UCSD-AML1 (cell line): Measurements from ENCODE around the gene CASQ2.
A peak's percentile ranks its signal among the peaks of the same experiment; 100 is the strongest.
"Not testable (repeated sequence)": the region's sequence is repeated elsewhere in the genome, so short reads cannot be mapped to it uniquely, and the experiment has no call there.

Experiments
- DNase-seq: peaks from one replicate; lab custom pipeline; 2025; ENCODE audit not compliant: unreplicated experiment; lab: John Stamatoyannopoulos, UW

Gene CASQ2

GRCh38 chr1:115781343-115781742, 12.8 kb upstream of the CASQ2 start:
- no peak for DNase-seq

- DNase-seq = not testable (repeated sequence)
Observed at GRCh38 chr1:115780655-115781054, 12.1 kb upstream of the CASQ2 start.

DNA sequence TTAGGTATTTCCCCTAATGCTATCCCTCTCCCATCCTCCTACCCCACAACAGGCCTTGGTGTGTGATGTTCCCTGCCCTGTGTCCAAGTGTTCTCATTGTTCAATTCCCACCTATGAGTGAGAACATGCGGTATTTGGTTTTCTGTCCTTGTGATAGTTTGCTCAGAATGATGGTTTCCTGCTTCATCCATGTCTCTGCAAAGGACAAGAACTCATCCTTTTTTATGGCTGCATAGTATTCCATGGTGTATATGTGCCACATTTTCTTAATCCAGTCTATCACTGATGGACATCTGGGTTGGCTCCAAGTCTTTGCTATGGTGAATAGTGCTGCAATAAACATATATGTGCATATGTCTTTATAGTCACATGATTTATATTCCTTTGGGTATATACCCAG, 10.6 kb upstream of the CASQ2 start:
- DNase-seq = not testable (repeated sequence)

DNA sequence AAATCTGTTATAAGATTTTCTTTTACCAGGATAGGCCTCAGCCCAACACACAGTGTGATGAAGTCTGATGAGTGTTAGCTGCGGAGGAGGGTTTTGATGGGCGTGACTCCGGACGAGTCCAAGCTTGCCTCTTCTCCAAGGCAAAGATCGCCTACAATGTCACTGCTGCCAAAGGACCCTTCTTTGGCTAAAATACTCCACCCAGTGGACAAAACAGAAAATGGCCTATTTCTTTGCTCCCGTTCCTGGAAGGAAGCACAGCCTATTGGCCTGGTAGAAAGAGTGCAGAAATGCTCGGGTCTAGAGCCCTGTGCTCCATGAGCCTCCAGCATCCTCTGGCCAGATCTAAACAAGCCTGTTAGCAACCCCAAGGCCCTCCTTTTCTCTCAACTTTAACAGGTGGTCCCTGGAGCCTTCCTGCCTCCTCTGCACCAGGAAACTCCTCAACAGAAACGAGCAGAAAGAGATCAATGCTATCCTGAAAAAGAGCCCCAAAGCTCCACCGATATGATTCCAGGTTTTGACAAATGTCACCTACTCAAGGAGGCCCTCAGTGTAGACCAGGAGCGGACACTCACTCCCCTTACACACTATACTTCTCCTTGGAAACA, 3.4 kb upstream of the CASQ2 start:
- DNase-seq = peak; percentile 44

- DNase-seq = no peak
Observed at GRCh38 chr1:115771094-115771846, 2.8 kb upstream of the CASQ2 start.

DNA sequence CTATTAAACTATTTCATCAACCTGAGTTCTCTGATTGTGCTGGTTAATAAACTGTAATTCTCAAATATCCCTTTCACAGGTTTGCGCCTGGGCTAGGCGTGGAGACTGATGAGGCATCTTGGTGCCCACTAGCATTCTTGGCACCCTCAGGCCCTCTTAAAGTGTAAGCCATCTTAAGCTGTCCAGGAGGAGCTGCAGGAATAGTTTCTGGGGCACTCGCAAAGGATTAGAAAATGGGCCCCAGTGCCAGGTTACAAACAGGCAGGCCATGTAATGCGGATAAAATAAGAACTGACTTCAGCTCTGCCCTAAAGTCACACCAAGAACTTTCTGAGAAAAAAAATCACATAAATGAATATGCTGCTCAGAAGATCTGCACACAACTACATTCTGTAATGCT, 1.1 kb downstream of the CASQ2 start:
- no peak for DNase-seq

DNA sequence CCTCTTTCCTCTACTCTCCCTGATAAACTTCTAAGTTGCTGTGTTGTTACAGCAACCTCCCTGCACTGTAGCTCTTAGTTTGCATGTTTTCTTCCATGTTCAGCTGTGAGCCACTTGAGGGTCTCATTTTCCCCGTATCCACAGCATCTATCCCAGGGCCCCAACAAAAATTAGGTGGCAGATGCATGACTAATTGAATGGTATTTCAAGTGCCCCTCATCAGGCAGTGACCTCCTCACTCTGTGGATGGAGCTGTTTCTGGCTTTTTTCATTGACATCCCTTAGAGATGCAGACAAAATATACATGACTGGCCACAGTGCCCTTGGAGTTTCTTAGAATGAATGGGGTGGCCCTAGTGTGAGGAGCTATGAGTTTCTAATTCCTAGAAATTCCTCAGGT, 3.4 kb downstream of the CASQ2 start:
- DNase-seq = no peak

DNA sequence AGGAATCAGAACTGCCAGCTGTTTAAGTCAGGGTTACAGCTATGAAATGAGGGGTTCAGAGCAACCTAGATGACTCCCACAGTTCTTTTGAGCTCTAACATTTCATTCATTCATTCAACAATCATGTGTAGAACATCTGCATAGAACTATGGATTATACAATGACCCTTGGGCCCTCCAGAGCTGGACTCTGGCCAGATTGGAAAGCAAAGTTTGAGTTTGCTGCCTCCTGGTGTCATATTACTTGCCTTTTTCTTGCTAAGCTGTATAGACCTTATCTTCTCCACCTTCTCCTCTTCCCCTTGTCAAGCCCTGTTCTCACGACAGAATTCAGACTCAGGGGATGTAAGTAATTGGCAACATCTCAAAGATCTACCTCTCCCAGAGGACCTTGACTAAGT, 4.0 kb downstream of the CASQ2 start:
- no peak for DNase-seq

GRCh38 chr1:115762779-115763178, 5.7 kb downstream of the CASQ2 start:
- no peak for DNase-seq

DNA sequence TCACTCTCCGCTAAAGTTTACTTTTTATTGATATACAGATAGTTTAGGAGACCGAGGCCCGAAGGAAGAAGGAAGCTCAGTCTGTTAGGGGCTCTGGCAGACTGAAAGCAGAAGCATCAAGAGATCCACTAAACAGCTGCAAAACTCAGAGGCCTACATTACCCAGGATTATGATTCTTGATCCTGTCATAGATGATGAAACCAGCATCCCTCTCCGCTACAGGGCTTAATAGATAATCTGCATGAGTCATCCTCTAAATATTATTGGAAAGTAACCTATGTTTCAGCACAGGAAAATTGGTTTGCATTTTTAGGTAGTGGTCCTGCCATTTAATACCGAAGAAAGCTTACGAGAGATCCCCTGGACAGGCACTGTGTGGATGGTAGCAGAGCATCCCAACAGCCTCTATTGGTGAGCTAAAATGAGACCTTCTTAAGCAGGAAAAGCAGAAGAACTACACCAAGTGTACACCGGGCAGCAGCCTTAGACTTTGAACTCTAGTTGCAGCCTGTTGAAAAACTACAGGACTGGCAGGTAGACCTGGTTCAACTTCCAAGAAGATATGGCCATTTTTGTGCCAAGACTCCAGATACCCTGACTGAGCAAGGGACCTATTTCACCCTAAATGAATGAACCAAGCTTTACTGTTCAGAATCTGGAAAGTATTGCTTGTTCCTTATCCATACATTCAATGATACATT, 6.8 kb downstream of the CASQ2 start:
- DNase-seq = no peak

DNA sequence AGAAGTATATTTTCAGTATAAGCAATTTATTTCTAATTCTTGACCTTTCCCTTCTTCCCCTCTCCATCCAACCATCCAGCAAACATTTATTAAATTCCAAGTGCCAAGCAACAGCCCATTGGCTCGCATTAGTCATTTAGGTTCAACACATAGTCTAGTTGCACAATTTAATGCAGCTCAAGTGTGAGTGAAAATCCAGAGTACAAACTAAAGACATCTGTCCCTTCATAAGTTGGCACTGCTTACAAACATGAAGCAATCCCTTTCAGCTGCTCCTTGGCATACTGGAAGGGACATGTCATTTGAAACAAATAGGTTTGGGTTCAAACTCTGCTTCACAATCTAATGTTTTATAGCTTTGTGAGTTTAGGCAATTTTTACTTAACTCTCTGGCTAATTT, 10.7 kb downstream of the CASQ2 start:
- no peak for DNase-seq

GRCh38 chr1:115757326-115757725, 11.2 kb downstream of the CASQ2 start:
- DNase-seq = no peak

GRCh38 chr1:115755456-115756370, 12.8 kb downstream of the CASQ2 start:
- DNase-seq = no peak

- DNase-seq = no peak
Observed at GRCh38 chr1:115753830-115754229, 14.7 kb downstream of the CASQ2 start.

DNA sequence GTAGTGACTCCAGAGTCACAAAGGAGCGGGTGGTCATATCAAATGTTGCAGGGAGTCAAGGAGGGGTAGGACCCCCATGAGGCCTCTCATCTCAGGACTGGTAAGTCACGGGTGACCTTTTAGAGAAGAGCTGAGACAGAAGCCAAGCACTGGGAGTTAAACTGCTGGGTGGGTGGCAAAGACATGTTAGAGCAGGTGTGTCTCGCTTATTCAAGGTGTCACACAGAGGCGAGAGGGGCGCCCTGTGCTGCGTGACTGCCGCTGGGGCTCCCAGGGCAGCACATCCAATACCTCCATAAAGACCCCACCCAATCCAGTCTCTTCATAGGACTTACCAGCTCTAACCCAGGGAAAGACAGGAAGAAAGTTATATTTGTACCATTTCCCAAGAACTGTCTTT, 15.2 kb downstream of the CASQ2 start:
- no peak for DNase-seq

GRCh38 chr1:115748401-115749150, 19.9 kb downstream of the CASQ2 start:
- DNase-seq = no peak

DNA sequence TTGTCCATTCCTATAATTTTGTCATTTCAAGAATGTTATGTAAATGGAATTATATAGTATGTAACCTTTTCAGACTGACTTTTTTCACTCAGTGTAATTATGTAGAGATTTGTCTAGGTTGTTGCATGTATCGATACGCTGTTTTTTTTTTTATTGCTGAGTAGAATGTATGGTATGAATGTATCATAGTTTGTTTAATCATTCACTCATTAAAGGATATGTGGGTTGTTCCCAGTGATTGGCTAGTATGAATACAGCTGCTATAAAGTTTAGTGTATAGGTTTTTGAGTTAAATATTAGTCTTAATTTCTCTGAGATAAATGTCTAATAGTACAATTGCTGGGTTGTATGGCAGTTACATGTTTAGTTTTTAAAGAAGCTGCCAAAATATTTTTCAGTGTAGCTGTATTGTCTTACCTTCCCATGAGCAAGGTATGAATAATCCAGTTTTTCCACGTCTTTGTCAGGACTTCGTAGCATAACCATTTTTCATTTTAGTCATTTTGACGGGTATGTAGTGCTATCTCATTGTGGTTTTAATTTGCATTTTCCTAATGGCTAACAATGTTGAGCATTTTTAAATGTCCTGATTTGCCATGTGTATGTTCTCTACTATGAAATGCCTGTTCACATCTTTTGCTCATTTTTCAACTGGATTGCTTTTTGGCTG, 22.4 kb downstream of the CASQ2 start:
- no peak for DNase-seq

- DNase-seq = no peak
Observed at GRCh38 chr1:115744646-115745275, 23.8 kb downstream of the CASQ2 start.

DNA sequence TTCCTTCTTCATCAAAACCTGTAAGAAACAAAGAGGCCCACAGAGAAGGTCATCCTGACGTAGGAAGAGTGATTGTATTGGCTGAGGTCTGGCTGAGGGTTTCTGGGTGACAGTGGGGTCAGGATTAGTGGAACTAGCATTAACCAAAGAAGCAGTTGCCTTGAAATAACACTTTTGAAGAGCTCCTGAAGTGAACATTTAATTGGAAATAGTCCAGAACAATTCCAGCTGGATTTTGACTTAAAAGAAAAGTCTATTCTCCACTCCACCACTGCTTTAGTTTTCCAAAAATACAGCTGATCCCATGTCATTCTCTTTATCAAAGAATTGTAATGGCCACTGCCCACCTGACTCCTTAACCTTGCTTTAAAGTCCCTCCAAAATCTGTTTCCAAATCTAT, 27.7 kb downstream of the CASQ2 start:
- DNase-seq = no peak
